HG02870 (cell line): Measurements from ENCODE around the gene TBC1D14.
"Not testable (repeated sequence)": the region's sequence is repeated elsewhere in the genome, so short reads cannot be mapped to it uniquely, and the experiment has no call there.

Source experiments
- ATAC-seq: cut with Tn5 transposase; IDR thresholded peaks from one replicate; pipeline ENCODE4 v1.9.1; 2021; ENCODE audit warnings: mild to moderate bottlenecking, moderate library complexity; ENCODE audit not compliant: unreplicated experiment

Gene TBC1D14

GRCh38 chr4:7075962-7076695, 166.5 kb downstream of the TBC1D14 start:
- no peak for ATAC-seq

DNA sequence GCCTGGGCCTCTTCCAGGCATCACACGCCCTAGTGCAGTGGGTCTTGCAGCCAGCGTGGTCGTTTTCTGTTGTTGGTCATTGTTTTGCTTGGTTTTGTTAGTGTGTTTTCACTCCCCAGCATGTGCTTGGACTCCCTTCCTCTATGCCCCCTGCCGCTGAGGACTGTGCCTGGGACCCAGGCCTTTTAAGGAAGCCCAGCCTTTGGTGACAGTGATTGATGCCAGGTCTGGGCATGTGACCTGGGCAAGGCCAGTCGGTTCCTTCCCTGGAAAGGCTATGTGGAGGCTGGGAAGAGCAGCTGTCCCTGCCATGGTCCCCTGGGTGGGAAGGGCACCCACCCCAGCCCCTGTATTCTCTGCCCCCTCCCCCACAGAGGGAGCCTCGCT, 167.1 kb downstream of the TBC1D14 start:
- no peak for ATAC-seq

GRCh38 chr4:7077371-7077770, 167.7 kb downstream of the TBC1D14 start:
- ATAC-seq = no peak

DNA sequence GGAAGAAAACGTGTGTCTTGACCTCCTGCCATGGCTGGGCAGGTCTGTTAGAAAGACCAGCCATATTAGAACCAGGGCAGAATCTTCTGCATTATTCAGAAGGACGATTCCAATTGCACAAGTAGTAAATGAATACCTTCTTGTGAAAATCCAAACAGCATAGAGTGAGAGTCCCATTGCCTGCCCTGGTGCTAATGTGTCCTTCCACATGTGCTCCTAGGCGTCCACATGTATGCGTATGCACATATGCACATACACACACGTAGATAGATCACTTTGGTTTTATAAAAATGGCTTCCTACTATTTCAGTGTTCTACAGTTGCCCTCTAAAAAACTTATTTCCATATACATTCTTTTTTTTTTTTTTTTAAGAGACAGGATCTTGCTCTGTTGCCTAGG, 168.4 kb downstream of the TBC1D14 start:
- no peak for ATAC-seq

GRCh38 chr4:7079483-7079882, 169.9 kb downstream of the TBC1D14 start:
- ATAC-seq = not testable (repeated sequence)

- not testable (repeated sequence) for ATAC-seq
Observed at GRCh38 chr4:7079909-7080308, 170.3 kb downstream of the TBC1D14 start.
